ENCODE measurements around the gene GZMH.
"Not testable (repeated sequence)": the region's sequence is repeated elsewhere in the genome, so short reads cannot be mapped to it uniquely, and the experiment has no call there.

GZMH gene

DNA sequence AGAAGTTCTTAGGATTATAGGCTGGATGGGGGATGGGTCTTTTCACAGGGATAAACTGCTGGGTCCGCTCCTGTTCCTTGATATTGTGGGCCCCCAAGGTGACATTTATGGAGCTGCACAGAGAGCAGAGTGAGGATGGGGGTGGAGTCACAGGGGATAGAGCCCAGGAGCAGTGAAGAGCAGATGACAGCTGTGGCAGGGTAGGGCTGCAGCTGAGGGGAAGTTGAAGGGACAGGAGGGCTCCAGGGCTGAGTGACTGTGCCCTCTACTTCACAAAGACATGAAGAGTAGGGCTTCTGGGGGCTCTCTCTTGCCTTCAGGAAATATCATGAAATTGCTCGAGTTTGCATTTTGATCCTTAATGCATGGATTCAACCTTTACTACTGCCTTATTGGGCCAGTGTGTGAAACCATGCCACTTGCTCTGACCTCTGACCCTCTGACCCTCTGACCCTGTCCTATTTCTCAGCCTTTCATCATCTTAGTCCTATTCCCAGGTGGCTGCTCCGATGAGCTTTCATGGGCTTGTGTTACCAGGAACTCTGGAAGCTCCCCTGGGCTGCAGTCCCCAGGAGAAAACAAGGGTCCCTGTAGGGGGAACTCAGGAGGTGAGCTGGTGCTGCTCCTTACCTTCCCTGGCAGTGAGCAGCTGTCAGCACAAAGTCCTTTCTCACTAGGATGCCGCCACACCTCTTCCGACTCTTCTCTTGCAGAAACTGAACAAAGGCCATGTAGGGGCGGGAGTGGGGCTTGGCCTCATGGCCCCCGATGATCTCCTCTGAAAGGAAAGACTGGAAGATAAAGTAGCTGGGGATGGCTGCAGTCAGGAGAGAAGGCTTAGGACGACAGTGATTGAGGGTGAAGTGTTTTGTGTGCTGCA is 1.6 kb downstream of the GZMH start:
- H3K9me3 Mint-ChIP-seq: no peaks in the 10 kb centered on the region
- ATAC-seq: peak; percentile 63
- peak overlapping the region; percentile 80 for H3K27ac Mint-ChIP-seq
- H3K36me3 Mint-ChIP-seq: no peaks in the 10 kb centered on the region
- peaks cover 53% of the 10 kb centered on the region for H3K4me1 Mint-ChIP-seq
- peaks cover 9% of the 10 kb centered on the region for H3K27me3 Mint-ChIP-seq
- H3K4me3 Mint-ChIP-seq: no peak overlapping the region

GRCh38 chr14:24607081-24607480 is 2.4 kb downstream of the GZMH start:
- H3K36me3 Mint-ChIP-seq: no peaks in the 10 kb centered on the region
- peak; percentile 52 for ATAC-seq
- H3K27ac Mint-ChIP-seq: peak overlapping the region; percentile 80
- peaks cover 45% of the 10 kb centered on the region for H3K4me1 Mint-ChIP-seq
- peaks cover 9% of the 10 kb centered on the region for H3K27me3 Mint-ChIP-seq
- H3K9me3 Mint-ChIP-seq: no peaks in the 10 kb centered on the region
- no peak overlapping the region for H3K4me3 Mint-ChIP-seq

DNA sequence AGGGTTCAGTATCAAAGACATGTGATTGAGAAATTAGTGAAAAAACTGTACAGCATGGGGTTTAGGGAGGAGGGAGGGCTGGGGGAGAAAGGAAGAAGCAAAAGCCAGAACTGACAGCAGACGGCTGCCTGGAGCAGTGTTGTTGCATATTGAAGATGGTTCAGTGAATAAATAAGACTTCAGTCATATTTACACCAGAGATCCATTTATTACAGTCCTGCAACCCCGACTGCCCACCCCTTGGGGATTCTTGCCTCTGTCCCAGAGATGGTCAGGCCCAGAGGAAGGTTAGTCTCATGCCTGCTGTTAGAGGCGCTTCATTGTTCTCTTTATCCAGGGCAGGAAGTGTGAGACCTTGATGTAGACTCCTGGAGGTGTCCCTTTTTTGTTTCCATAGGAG is 3.2 kb downstream of the GZMH start:
- H3K27me3 Mint-ChIP-seq: peaks cover 9% of the 10 kb centered on the region
- H3K4me3 Mint-ChIP-seq: no peak overlapping the region
- peak overlapping the region; percentile 80 for H3K27ac Mint-ChIP-seq
- ATAC-seq: no peak
- H3K9me3 Mint-ChIP-seq: no peaks in the 10 kb centered on the region
- no peaks in the 10 kb centered on the region for H3K36me3 Mint-ChIP-seq
- H3K4me1 Mint-ChIP-seq: peaks cover 44% of the 10 kb centered on the region

DNA sequence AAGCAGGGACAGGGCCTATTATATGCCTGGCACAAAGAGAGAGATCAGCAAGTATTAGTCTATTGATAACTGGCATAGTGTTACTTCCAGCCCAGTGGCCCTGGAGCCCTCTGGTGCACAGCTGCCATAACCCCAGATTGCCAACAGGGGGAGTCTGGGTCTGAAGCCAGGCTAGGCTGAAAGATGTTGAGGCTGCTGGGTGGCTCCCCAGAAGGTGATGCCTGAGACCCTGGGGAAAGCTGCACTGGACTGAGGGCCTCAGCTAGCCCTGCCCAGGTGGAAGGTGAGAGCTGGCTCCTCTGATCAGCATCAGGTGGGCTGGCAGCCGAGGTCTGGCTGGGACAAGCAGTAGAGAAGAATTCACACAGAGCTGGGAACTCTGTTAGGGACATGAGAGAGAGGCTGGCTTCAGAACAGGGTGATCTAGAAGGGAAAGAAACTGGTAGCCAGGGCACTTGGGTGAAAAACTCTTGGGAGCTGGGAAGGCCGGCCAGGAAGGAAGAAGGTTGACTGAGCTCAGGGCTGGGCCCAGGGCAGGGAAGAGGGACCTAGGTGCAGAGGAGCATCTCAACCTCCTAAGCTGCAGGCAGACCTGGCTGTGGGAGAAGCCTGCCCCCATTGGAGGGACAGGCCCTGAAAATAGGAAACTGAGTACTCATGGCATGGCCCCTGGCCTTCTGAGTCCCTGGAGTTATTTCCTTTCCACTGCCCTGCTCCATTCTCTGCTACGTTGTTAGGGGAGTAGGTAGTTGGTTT is 3.9 kb downstream of the GZMH start:
- Mint-ChIP-seq H3K27me3 (peaks cover 14% of the 10 kb centered on the region), H3K4me1 (peaks cover 44% of the 10 kb centered on the region), H3K27ac (peak overlapping the region; percentile 80), H3K4me3 (no peak overlapping the region), H3K9me3 (no peaks in the 10 kb centered on the region), H3K36me3 (no peaks in the 10 kb centered on the region)
- peak; percentile 83 for ATAC-seq

- H3K4me1 Mint-ChIP-seq: peaks cover 14% of the 10 kb centered on the region
- peaks cover 29% of the 10 kb centered on the region for H3K9me3 Mint-ChIP-seq
- peaks cover 61% of the 10 kb centered on the region for H3K27me3 Mint-ChIP-seq
- no peak overlapping the region for H3K4me3 Mint-ChIP-seq
- H3K36me3 Mint-ChIP-seq: peaks cover 34% of the 10 kb centered on the region
- no peak for ATAC-seq
- no peak overlapping the region for H3K27ac Mint-ChIP-seq
Observed at GRCh38 chr14:24597403-24597802, 12.1 kb downstream of the GZMH start.

DNA sequence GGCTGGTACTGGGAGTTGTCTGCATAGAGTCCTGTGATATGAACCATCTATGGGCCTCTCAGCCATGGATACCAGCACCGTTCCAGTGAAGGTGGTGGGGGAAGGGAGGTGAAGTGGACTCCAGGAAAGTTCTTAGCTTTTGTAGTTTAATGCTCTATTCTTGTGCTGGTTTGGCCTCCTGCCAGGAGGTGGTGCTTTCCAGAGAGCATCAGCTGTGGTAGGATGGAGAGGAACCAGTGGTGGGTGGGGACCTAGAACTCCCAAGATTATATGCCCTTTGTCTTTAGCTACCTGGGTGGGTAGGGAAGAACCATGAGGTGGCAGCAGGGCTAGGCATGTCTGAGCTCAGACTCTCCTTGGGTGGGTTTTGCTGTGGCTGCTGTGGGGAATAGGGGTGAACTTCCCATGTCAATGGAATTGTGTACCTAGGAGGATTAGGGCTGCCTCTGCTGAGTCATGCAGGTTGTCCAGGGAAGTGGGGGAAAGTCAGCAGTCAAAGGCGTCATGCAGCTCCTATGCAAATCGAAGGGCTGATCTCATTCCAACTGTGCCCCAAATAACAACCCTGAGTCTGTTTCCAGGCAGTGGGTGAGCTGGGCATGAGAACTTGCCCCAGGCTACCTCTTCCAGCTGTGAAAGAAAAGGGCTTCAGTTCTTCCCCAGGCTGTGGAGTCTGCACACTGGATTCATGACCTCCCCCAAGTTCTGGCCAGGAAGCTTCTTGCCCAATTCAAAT is 14.2 kb downstream of the GZMH start:
- no peak overlapping the region for H3K27ac Mint-ChIP-seq
- H3K36me3 Mint-ChIP-seq: peaks cover 34% of the 10 kb centered on the region
- no peak for ATAC-seq
- peaks cover 32% of the 10 kb centered on the region for H3K9me3 Mint-ChIP-seq
- H3K27me3 Mint-ChIP-seq: peaks cover 65% of the 10 kb centered on the region
- H3K4me3 Mint-ChIP-seq: no peak overlapping the region
- H3K4me1 Mint-ChIP-seq: peaks cover 12% of the 10 kb centered on the region

DNA sequence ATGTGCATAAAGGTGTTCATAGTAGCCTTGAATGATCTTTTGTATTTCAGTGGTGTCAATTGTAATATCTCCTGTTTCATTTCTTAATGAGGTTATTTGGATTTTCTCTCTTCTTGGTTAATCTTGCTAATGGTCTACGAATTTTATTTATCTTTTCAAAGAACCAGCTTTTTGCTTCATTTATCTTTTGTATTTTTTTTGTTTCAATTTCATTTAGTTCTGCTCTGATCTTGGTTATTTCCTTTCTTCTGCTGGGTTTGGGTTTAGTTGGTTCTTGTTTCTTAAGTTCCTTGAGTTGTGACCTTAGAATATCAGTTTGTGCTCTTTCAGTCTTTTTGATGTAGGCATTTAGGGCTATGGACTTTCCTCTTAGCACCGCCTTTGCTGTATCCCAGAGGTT is 18.5 kb downstream of the GZMH start:
- H3K4me1 Mint-ChIP-seq, ATAC-seq, H3K27ac Mint-ChIP-seq, H3K4me3 Mint-ChIP-seq: not testable (repeated sequence)
- peaks cover 45% of the 10 kb centered on the region for H3K27me3 Mint-ChIP-seq
- peaks cover 14% of the 10 kb centered on the region for H3K36me3 Mint-ChIP-seq
- H3K9me3 Mint-ChIP-seq: peaks cover 20% of the 10 kb centered on the region

DNA sequence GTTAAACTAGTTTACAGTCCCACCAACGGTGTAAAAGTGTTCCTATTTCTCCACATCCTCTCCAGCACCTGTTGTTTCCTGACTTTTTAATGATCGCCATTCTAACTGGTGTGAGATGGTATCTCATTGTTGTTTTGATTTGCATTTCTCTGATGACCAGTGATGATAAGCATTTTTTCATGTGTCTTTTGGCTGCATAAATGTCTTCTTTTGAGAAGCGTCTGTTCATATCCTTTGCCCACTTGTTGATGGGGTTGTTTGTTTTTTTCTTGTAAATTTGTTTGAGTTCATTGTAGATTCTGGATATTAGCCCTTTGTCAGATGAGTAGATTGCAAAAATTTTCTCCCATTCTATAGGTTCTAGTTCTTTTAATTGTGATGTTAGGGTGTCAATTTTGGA is 25.1 kb downstream of the GZMH start:
- H3K4me3 Mint-ChIP-seq, H3K27me3 Mint-ChIP-seq, H3K9me3 Mint-ChIP-seq, H3K4me1 Mint-ChIP-seq, ATAC-seq, H3K27ac Mint-ChIP-seq, H3K36me3 Mint-ChIP-seq: not testable (repeated sequence)

- Mint-ChIP-seq H3K27me3 (peaks cover 17% of the 10 kb centered on the region), H3K9me3 (no peaks in the 10 kb centered on the region), H3K36me3 (no peaks in the 10 kb centered on the region), H3K4me3 (no peak overlapping the region), H3K27ac (no peak overlapping the region), H3K4me1 (no peaks in the 10 kb centered on the region)
- no peak for ATAC-seq
Observed at GRCh38 chr14:24578558-24578957, 30.9 kb downstream of the GZMH start.

GRCh38 chr14:24576771-24577170 is 32.7 kb downstream of the GZMH start:
- no peak overlapping the region for H3K27ac Mint-ChIP-seq
- H3K4me3 Mint-ChIP-seq: no peak overlapping the region
- H3K36me3 Mint-ChIP-seq: no peaks in the 10 kb centered on the region
- no peak for ATAC-seq
- H3K9me3 Mint-ChIP-seq: no peaks in the 10 kb centered on the region
- peaks cover 17% of the 10 kb centered on the region for H3K27me3 Mint-ChIP-seq
- H3K4me1 Mint-ChIP-seq: no peaks in the 10 kb centered on the region

GRCh38 chr14:24576182-24576581 is 33.3 kb downstream of the GZMH start, which contains the start of gene CTSG:
CTSG (minus strand) TSS chr14:24576250; CDS start chr14:24576223, 27 bp downstream.
- Mint-ChIP-seq H3K9me3 (no peaks in the 10 kb centered on the region), H3K4me3 (no peak within 1 kb of the TSS), H3K4me1 (no peaks in the 10 kb centered on the region), H3K36me3 (no peaks in the 10 kb centered on the region), H3K27ac (no peak within 1 kb of the TSS), H3K27me3 (peaks cover 22% of the 10 kb centered on the region)
- ATAC-seq: no peak

DNA sequence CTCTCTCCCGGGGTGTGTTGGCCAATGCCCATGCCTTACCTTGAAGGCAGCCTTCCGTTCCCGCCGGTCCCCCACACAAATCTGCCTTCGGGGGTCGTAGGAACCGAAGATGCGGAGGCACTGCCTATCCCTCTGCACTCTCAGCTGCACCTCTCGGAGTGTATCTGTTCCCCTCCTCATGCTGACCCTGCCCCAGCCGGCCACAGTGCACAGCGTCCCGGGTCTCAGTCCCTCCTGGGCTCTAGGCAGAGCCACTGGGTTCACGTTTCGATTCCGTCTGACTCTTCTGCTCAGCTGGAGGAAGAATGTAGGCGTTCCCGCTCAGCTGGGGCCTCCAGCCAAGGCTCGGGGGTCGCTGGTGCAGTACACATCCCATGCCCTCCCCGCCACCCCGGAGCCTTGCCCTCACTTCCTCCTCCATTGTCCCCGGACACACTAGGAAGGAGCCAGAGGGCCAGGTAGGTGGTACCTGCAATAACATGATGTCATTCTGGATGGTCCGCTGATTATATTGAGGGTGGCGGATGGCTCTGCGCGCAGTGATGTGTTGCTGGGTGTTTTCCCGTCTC is 35.2 kb downstream of the GZMH start:
- peak; percentile 36 for ATAC-seq
- no peak overlapping the region for H3K4me3 Mint-ChIP-seq
- H3K27me3 Mint-ChIP-seq: peaks cover 40% of the 10 kb centered on the region
- no peak overlapping the region for H3K27ac Mint-ChIP-seq
- H3K36me3 Mint-ChIP-seq: no peaks in the 10 kb centered on the region
- H3K4me1 Mint-ChIP-seq: no peaks in the 10 kb centered on the region
- H3K9me3 Mint-ChIP-seq: peaks cover 7% of the 10 kb centered on the region

GRCh38 chr14:24566318-24566717 is 43.2 kb downstream of the GZMH start:
- no peaks in the 10 kb centered on the region for H3K4me1 Mint-ChIP-seq
- H3K36me3 Mint-ChIP-seq: peaks cover 14% of the 10 kb centered on the region
- H3K4me3 Mint-ChIP-seq: no peak overlapping the region
- no peak for ATAC-seq
- H3K27me3 Mint-ChIP-seq: peaks cover 60% of the 10 kb centered on the region
- peaks cover 37% of the 10 kb centered on the region for H3K9me3 Mint-ChIP-seq
- H3K27ac Mint-ChIP-seq: no peak overlapping the region

DNA sequence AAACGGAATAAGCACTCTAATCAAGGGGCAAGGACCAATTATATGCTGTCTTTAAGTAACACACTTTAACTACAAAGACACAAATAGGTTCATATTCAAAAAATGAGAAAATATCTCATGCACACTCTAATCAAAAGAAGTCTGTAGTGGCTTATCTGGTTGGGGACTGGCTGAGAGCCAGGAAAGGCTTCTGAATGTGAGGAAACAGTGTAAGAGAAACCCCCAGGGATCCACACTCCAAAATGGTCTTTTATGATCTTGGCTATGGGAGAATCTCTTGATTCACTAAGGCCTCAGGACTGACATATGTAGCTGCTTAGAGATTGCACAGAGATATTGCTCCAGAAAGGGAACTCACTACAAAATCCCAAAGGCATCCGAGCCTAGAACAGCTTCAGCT is 43.7 kb downstream of the GZMH start:
- no peak for ATAC-seq
- peaks cover 37% of the 10 kb centered on the region for H3K9me3 Mint-ChIP-seq
- no peak overlapping the region for H3K4me3 Mint-ChIP-seq
- H3K27me3 Mint-ChIP-seq: peaks cover 58% of the 10 kb centered on the region
- no peak overlapping the region for H3K27ac Mint-ChIP-seq
- peaks cover 14% of the 10 kb centered on the region for H3K36me3 Mint-ChIP-seq
- no peaks in the 10 kb centered on the region for H3K4me1 Mint-ChIP-seq

GRCh38 chr14:24563505-24563904 is 46.0 kb downstream of the GZMH start:
- H3K36me3 Mint-ChIP-seq: peaks cover 12% of the 10 kb centered on the region
- H3K4me1 Mint-ChIP-seq: no peaks in the 10 kb centered on the region
- H3K27me3 Mint-ChIP-seq: peaks cover 51% of the 10 kb centered on the region
- H3K4me3 Mint-ChIP-seq: no peak overlapping the region
- ATAC-seq: no peak
- peaks cover 25% of the 10 kb centered on the region for H3K9me3 Mint-ChIP-seq
- no peak overlapping the region for H3K27ac Mint-ChIP-seq

Data from stimulated activated memory B cell treated with anti-CD40 and anti-IgM and Interleukin-4, amounts not matched to agents 10 μg/mL and 1 μg/mL and 100 μg/mL, for 72 hours (primary cell).